HG03342 (cell line): ENCODE results near the gene HYAL2.
A peak's percentile ranks its signal among the peaks of the same experiment; 100 is the strongest.

Experiments
- ATAC-seq: cut with Tn5 transposase; IDR thresholded peaks from one replicate; pipeline ENCODE4 v1.9.1; 2021; ENCODE audit warnings: mild to moderate bottlenecking, moderate library complexity; ENCODE audit not compliant: unreplicated experiment

HYAL2 gene

GRCh38 chr3:50331364-50331907, 8.9 kb upstream of the HYAL2 start:
- no peak for ATAC-seq

- ATAC-seq = no peak
These were observed 7.8 kb upstream of the HYAL2 start for GRCh38 chr3:50330330-50330729.

- peak; percentile 90 for ATAC-seq
These were observed 5.6 kb upstream of the HYAL2 start, which contains the start of gene TUSC2 for GRCh38 chr3:50327943-50328691. TSS of gene TUSC2 (minus strand) at chr3:50328223. CDS start at chr3:50328099, 124 bp downstream.

- no peak for ATAC-seq
These were observed 4.6 kb upstream of the HYAL2 start for GRCh38 chr3:50327129-50327528.

GRCh38 chr3:50326182-50326541, 3.6 kb upstream of the HYAL2 start:
- no peak for ATAC-seq

GRCh38 chr3:50325497-50326181, 3.1 kb upstream of the HYAL2 start:
- ATAC-seq = no peak

GRCh38 chr3:50325113-50325480, 2.6 kb upstream of the HYAL2 start:
- ATAC-seq = no peak

GRCh38 chr3:50324351-50325112, 2.0 kb upstream of the HYAL2 start:
- no peak for ATAC-seq

GRCh38 chr3:50323614-50324199, 1.2 kb upstream of the HYAL2 start:
- ATAC-seq = no peak

GRCh38 chr3:50323092-50323600, 601 bp upstream of the HYAL2 start:
- no peak for ATAC-seq

GRCh38 chr3:50322115-50322385, 495 bp downstream of the HYAL2 start:
- no peak for ATAC-seq

GRCh38 chr3:50321336-50322114, 1.0 kb downstream of the HYAL2 start:
- peak; percentile 64 for ATAC-seq

GRCh38 chr3:50320853-50321335, 1.7 kb downstream of the HYAL2 start:
- peak; percentile 36 for ATAC-seq

GRCh38 chr3:50319894-50320625, 2.5 kb downstream of the HYAL2 start:
- ATAC-seq = no peak

GRCh38 chr3:50319181-50319893, 3.2 kb downstream of the HYAL2 start:
- ATAC-seq = no peak

- no peak for ATAC-seq
These were observed 3.9 kb downstream of the HYAL2 start for GRCh38 chr3:50318615-50319014.

- no peak for ATAC-seq
These were observed 4.4 kb downstream of the HYAL2 start for GRCh38 chr3:50318163-50318562.

- no peak for ATAC-seq
These were observed 5.2 kb downstream of the HYAL2 start for GRCh38 chr3:50317300-50317699.
